GM12872 (cell line): ENCODE data around the gene TMEM218.

Source experiments
- TF ChIP-seq, protein P1 (sequence below): IDR thresholded peaks from 3 replicates; pipeline ENCODE4 v1.5.1; 2011; ENCODE audit warnings: low read depth, mild to moderate bottlenecking, low read length, moderate library complexity; ENCODE audit not compliant: insufficient read depth

TMEM218 gene

DNA sequence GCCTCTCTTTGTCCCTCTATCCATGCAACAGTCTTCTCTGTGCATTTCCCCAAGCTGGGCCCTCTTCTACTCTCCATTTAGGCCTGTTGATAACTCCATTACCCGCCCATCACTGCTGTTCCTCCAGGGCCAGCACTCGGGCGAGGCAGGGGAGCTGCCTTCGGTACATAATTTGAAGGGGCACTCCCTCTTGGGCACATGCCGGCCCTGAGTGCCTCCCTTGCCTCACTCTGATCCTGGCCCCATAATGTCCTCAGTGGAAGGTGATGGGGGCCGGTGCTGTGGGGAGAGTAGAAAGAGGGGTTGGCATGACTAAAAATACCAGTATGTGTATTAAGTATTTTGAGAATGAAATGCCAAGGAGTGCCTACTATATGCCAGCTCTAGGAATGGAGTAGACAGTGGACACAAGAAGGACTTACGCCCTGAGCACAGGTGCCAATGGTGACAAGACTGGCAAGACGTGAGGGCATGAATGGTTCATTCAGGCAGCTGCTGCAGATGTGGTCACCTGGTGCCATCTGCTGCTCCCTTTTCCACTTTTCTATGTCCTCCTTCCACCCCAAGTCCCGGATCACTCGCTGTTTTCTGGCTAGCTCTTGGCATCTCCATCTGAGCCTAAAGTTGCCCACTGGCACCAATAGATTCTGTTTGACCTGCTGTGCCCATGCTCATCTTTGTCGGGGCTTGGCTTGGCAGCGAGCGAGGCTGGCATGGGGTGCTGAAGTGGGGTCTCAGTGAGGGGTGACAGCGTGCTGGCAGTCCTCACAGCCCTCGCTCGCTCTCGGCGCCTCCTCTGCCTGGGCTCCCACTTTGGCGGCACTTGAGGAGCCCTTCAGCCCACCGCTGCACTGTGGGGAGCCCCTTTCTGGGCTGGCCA lies 22.6 kb downstream of the TMEM218 start:
- TF ChIP-seq, protein P1, sequence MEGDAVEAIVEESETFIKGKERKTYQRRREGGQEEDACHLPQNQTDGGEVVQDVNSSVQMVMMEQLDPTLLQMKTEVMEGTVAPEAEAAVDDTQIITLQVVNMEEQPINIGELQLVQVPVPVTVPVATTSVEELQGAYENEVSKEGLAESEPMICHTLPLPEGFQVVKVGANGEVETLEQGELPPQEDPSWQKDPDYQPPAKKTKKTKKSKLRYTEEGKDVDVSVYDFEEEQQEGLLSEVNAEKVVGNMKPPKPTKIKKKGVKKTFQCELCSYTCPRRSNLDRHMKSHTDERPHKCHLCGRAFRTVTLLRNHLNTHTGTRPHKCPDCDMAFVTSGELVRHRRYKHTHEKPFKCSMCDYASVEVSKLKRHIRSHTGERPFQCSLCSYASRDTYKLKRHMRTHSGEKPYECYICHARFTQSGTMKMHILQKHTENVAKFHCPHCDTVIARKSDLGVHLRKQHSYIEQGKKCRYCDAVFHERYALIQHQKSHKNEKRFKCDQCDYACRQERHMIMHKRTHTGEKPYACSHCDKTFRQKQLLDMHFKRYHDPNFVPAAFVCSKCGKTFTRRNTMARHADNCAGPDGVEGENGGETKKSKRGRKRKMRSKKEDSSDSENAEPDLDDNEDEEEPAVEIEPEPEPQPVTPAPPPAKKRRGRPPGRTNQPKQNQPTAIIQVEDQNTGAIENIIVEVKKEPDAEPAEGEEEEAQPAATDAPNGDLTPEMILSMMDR = no peak

DNA sequence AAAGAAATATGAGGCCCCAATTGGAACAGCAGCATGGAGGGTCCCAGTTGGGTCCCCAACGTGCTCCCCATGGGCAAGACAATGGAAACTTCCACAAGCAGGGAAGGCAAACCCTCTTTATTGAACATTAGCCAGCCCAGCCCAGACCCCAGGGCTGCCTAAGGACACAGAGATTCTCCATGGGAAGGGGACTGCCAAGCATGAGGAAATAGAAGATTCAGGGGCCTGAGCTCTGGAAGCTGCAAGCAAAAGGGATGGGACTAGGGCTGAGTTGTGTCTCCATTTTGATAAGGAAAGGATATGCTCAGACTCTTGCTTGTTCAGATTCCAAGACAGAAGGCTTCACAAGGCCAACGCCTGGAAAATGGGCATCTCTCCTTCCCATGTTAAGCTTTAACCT lies 23.3 kb downstream of the TMEM218 start:
- TF ChIP-seq, protein P1 = no peak

DNA sequence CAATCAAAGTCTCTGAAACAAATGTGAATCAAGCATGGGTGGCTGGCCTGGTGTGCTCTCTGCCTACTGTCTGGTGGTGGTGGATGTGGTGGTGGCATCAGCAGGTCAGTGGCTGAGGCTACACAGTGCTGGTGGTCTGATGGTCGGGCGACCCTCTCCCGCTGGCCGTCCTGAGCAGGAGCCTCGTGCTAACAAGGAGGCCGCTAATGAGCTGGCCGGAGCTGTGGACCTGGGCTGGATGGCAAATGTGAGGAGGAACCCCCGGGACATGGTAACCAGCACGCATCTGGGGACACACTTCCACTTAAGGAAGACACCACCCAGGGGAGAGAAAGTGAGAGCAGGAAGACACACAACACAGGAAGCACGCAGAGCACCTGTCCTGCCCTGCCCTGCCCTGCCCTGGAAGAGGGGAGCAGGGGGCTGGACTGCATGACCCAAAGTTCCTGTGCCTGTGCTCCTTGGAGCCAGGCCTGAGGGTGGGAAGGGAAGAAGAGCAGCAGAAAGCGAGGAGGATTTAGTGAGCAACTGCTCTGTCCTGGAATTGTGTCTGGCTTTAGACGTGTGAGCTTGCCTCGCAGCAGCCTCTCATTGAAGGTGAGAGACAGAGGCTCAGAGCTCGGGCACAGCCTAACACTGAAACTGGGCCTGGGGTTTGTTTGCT lies 24.7 kb downstream of the TMEM218 start:
- TF ChIP-seq, protein P1 = no peak

DNA sequence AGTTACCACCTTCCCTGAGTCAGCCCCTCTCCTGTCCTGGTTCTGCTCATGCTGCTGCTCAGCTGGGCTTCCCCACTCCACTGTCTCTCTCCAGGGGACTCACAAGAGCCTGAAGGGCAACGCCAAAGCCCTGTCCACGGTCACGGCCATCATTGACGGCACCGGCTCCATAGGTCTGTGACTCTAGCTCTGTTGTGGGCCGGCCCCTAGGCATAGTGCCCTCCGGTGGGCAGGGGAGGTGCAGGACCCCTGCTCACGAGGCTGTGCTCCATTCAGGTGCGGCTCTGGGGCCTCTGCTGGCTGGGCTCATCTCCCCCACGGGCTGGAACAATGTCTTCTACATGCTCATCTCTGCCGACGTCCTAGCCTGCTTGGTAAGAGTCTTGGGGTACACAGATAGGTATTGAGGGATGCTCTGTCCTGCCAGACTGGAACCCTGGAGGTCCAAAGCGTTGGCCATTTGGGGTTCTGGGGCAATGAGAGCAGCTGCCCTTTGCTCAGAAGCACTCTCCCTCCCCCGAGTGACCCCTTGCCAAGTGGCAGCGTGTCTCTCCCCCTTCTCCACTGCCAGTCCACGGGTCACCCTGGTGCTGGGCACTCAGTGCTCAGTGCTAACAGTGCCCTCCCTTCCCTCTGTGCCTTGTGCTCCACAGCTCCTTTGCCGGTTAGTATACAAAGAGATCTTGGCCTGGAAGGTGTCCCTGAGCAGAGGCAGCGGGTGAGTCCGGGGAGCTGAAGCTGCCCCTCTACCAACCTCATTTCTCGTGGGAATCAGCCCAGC lies 25.9 kb downstream of the TMEM218 start:
- TF ChIP-seq, protein P1 = no peak

DNA sequence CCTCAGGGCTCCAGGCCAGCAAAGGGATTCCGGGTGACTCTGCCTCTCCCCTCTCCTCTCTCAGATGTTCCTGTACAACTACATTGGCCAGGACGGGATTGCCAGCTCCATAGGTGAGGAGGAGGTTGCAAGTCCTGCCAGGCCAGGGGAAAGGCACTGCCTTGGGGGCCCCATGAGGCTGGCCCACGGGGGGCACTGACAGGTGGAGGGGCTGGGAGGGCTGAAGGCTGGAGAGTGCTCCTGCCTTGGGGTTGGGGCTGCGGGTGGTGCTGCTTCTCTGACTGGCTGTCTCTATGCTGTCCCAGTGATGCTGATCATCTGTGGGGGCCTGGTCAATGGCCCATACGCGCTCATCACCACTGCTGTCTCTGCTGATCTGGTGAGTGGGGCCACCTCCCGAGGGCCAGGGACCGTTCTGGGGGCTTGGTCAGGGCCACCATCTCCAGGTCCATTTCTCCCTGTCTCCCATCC lies 26.6 kb downstream of the TMEM218 start:
- TF ChIP-seq, protein P1 = no peak

DNA sequence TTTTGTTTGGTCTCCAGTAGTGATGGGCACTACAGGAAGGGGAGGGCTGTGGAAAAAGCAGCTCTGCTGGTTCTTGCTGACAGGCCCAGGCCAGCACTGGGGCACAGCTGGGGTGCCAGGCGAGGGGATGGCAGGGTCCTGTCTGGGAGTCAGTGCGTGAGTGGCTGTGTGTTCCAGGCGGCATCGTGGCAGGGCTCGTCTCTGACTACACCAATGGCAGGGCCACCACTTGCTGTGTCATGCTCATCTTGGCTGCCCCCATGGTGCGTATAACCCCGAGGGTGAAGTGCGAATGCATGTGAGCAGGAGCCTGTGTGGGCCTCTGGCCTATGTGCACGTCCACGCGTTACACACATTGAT lies 27.4 kb downstream of the TMEM218 start:
- TF ChIP-seq, protein P1 = no peak

DNA sequence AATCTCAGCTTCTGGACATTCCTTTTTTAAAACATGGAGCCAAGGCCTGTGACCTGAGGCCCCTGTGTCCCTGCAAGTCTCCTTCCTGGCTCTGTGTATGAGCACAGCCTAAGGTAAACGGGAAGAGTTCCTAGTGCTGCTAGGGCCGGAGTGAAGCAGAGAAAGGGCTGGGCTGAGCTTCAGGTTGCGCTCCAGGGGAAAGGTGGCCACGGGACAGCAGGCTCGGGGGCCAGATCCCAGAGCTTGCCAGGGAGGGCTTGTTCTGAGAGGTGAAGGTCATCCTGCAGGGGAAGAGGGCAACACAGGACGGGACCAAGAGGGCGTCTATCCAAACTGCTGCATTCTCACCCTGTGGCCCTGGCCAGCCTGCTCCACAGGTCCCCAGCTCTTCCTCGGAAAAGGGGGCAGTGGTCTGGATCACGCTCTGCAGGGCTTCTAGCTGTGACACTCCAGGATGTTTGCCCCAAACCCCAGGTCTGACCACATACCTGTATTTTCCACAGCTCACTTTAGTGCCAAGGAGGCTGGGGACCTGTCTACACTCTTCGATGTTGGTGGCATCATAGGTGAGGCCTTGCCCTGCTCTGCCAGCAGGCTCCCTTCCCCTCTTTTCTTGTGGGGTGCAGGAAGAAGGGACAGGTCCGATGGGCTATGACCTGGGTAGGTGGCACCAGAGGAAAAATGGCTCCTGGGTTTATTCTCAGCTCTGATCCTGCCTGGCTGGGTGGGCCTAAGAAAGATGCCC lies 27.9 kb downstream of the TMEM218 start:
- TF ChIP-seq, protein P1 = no peak
